AG09309 (cell line): Measurements from ENCODE around the gene TRPC1.

ENCODE experiments used
- DNase-seq: peaks from one replicate; pipeline ENCODE4 v3.0.0-alpha.2; 2010; ENCODE audit warnings: low read depth
- H3K4me3 ChIP-seq: 2 replicates; pipeline ENCODE4 v1.5.1; 2011; ENCODE audit warnings: mild to moderate bottlenecking, low read depth, low read length, moderate library complexity; ENCODE audit not compliant: control insufficient read depth
- TF ChIP-seq, protein P1 (sequence below): IDR thresholded peaks from 2 replicates; pipeline ENCODE4 v1.5.1; 2011; ENCODE audit warnings: mild to moderate bottlenecking, low read depth, low read length, inconsistent platforms; ENCODE audit not compliant: insufficient read depth, control insufficient read depth; ENCODE audit errors: missing control alignments

TRPC1 gene

DNA sequence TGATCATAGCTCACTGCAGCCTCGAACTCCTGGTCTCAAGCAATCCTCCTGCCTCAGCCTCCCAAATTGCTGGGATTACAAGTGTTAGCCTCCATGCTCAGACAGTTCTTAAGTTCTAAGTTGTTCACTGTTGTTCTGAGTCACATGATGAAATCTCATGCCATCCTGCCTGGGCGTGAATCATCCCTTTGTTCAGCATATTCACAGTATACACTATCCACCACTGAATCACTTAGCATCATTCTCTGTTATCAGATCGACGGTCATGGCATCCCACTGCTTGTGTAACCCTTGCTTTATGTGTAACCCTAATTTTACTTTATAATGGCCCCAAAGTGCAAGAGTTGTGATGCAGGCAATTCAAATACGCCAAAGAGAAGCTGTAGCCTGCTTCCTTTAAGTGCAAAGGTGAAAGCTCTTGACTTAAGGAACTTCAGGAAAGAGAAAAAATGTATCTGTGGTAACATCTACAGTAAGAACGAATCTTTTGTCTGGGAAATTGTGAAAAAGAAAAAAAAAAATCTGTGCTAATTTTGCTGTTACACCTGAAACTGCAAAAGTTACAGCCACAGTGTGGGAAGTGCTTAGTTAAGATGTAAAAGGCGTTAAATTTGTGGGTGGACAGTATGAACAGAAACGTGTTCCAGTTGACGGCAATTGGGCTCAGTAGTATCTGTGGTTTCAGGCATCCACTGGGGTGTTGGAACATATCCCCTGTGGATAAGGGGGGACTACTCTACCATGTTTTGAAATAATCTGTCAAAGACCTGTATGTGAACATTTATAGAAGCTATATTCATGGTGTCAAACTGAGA is 84.5 kb downstream of the TRPC1 start:
- TF ChIP-seq, protein P1, sequence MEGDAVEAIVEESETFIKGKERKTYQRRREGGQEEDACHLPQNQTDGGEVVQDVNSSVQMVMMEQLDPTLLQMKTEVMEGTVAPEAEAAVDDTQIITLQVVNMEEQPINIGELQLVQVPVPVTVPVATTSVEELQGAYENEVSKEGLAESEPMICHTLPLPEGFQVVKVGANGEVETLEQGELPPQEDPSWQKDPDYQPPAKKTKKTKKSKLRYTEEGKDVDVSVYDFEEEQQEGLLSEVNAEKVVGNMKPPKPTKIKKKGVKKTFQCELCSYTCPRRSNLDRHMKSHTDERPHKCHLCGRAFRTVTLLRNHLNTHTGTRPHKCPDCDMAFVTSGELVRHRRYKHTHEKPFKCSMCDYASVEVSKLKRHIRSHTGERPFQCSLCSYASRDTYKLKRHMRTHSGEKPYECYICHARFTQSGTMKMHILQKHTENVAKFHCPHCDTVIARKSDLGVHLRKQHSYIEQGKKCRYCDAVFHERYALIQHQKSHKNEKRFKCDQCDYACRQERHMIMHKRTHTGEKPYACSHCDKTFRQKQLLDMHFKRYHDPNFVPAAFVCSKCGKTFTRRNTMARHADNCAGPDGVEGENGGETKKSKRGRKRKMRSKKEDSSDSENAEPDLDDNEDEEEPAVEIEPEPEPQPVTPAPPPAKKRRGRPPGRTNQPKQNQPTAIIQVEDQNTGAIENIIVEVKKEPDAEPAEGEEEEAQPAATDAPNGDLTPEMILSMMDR, result no peak
- DNase-seq, result peak; percentile 49
- no peak overlapping the region for H3K4me3 ChIP-seq

DNA sequence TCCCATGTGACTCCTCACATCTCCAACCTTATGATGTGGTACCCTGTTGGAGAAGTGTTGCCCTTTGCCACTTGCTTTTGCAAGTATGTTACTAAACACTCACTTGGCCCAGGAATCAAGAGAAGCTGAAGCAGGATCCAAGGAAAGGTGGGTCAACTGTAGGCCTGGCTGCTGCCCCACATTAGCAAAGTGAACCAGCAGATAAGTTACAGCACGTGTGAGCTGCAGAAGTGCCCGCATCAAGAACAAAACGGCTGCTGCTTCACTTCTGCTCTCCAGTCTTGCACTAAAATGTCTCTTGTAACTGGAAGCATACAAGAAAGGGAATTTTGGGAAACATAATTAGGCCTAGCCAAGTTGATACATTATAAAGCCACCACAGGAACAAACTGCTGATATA is 85.4 kb downstream of the TRPC1 start:
- no peak for DNase-seq
- H3K4me3 ChIP-seq, result no peak overlapping the region
- TF ChIP-seq, protein P1, result no peak

DNA sequence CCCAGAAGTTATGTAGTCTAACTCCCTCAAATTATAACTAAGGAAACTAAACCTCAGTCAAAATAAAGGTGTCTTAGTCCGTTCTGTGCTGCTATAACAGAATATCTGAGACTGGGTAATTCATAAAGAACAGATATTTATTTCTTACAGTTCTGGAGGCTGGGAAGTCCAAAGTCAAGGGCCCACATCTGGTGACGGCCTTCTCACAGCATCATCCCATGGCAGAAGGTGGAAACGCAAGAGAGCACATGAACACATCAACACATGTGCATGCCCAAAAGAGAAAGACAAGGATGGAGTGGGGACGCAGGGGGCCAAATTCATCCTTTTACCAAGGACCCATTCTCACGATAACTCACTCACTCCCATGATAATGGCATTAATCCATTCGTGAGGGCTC is 92.0 kb downstream of the TRPC1 start:
- TF ChIP-seq, protein P1, result no peak
- no peak overlapping the region for H3K4me3 ChIP-seq
- DNase-seq, result no peak

DNA sequence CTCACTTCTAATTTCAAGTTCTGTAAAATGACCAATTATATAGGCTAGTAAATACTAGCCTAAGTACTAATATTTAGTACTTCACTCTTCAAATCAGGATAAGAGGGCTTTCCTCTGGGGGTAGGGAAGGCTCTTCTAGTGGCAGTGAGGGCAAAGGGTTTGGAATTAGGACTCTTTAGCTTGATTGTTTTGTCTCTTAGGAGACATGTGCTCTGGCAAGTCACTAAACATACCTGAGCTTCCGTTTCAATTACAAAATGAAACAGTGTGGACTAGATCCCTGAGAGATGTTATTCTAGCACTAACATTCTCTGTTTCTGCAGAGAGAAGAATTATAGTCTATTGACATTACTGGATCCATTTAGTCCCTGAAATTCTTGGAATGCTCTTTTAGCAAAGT is 93.5 kb downstream of the TRPC1 start:
- TF ChIP-seq, protein P1, result no peak
- no peak overlapping the region for H3K4me3 ChIP-seq
- DNase-seq, result no peak

DNA sequence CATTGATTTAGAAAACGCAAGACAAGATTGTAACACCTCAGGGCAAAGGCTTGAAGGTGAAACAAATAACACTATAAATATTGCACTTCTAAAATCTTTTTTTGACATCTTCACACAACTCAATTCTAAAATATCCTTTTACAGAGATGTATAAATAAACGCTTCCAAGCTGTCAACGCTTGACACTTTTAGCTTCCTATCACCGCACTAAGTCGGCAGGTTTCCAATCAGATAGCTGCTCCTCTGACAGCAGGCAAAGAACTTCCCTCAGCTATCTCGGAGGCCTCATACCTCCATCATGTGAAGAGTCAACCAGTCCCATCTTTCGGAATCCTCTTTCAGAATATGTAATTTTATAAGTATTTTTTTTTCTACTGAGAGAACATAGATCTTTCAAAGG is 94.1 kb downstream of the TRPC1 start:
- TF ChIP-seq, protein P1, result no peak

DNA sequence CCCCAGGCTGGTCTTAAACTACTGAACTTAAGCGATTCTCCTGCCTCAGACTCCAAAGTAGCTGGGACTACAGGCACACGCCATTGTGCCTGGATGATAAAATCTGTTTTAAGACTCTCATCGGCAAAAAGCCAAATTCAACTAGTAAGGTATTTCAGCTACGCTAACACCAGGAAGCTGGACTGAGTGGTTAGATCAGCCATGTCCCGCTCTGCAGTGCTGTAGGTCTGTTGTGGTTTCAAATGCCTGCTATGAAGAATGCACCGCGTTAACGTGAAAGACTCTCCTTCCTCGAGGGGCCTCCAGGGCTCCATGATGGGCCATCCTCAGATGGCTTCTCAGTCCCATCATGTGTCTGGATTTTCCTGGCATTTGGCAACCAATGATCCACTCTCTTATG is 94.8 kb downstream of the TRPC1 start:
- H3K4me3 ChIP-seq, result no peak overlapping the region
- no peak for DNase-seq
- TF ChIP-seq, protein P1, result no peak

More for the DNA sequence above, 94.1 kb downstream of the TRPC1 start:
- no peak for DNase-seq
- H3K4me3 ChIP-seq, result no peak overlapping the region
